ENCODE measurements around the gene ZNF75A.

DNA sequence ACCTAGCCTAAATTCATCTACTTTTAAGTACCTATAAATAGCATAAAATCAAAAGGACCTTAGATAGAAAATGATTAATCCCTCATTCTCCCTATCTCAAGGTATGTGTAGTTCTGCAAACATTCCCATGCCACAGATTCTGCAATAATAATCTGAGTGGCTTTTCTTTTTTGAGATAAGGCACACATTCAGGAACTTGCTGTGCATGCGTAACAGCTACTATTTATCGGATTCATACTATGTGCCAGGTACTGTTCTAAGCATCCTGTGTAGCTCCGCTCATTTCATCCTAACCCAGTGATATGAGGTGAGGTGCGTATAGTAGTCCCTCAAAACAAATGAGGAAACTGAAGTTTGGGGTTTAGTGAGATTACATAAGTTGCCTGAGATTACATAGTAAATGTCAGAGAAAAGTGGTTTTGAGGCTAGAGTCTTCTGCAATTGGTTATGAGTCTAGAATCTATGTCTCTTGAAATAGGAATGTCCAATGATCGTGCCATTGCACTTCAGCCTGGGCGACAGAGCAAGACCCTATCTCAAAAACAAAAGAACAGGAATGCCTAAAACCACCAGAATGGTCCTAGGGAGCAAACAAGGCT lies 24.0 kb upstream of the ZNF75A start:
- TF ChIP-seq CTCF (IDR thresholded peaks at IDR 0.05) (no peak), POLR2A (IDR thresholded peaks at IDR 0.05) (no peak)

Data from thyroid gland (tissue), 4 donors.